HG03442 (cell line): ENCODE measurements around the gene YIPF5.

Experiments
- ATAC-seq: cut with Tn5 transposase; IDR thresholded peaks from one replicate; pipeline ENCODE4 v1.9.1; 2021; ENCODE audit warnings: mild to moderate bottlenecking, moderate library complexity; ENCODE audit not compliant: unreplicated experiment

The YIPF5 gene

GRCh38 chr5:144170276-144171024 is at the start of gene YIPF5, which contains the start of gene KCTD16:
YIPF5 (minus strand) TSS chr5:144170659; CDS start chr5:144169955, 704 bp downstream.
KCTD16 (plus strand) TSS chr5:144170873.
- ATAC-seq: peak; percentile 100

- ATAC-seq: no peak
Observed at GRCh38 chr5:144219869-144220268, 49.4 kb upstream of the YIPF5 start.

- no peak for ATAC-seq
Observed at GRCh38 chr5:144210655-144211054, 40.2 kb upstream of the YIPF5 start.

GRCh38 chr5:144209361-144209760 is 38.9 kb upstream of the YIPF5 start:
- ATAC-seq: no peak

- no peak for ATAC-seq
Observed at GRCh38 chr5:144207875-144208444, 37.5 kb upstream of the YIPF5 start.

- no peak for ATAC-seq
Observed at GRCh38 chr5:144206141-144206540, 35.7 kb upstream of the YIPF5 start.

GRCh38 chr5:144205141-144205551 is 34.7 kb upstream of the YIPF5 start:
- ATAC-seq: no peak

- ATAC-seq: peak; percentile 90
Observed at GRCh38 chr5:144203750-144204596, 33.5 kb upstream of the YIPF5 start.

GRCh38 chr5:144202726-144203125 is 32.3 kb upstream of the YIPF5 start:
- ATAC-seq: no peak

- no peak for ATAC-seq
Observed at GRCh38 chr5:144202072-144202471, 31.6 kb upstream of the YIPF5 start.

- ATAC-seq: no peak
Observed at GRCh38 chr5:144201588-144201987, 31.1 kb upstream of the YIPF5 start.

GRCh38 chr5:144198386-144198785 is 27.9 kb upstream of the YIPF5 start:
- ATAC-seq: no peak

GRCh38 chr5:144196612-144197011 is 26.2 kb upstream of the YIPF5 start:
- no peak for ATAC-seq

GRCh38 chr5:144195448-144195847 is 25.0 kb upstream of the YIPF5 start:
- no peak for ATAC-seq

GRCh38 chr5:144194144-144194543 is 23.7 kb upstream of the YIPF5 start:
- ATAC-seq: no peak

GRCh38 chr5:144192661-144193060 is 22.2 kb upstream of the YIPF5 start:
- ATAC-seq: no peak

- peak; percentile 83 for ATAC-seq
Observed at GRCh38 chr5:144191998-144192397, 21.5 kb upstream of the YIPF5 start.

- no peak for ATAC-seq
Observed at GRCh38 chr5:144191531-144191930, 21.1 kb upstream of the YIPF5 start.

- ATAC-seq: peak; percentile 56
Observed at GRCh38 chr5:144189800-144190429, 19.5 kb upstream of the YIPF5 start.

- peak; percentile 68 for ATAC-seq
Observed at GRCh38 chr5:144187699-144188294, 17.3 kb upstream of the YIPF5 start.
